ENCODE measurements around the gene MCC.
"Not testable (repeated sequence)": the region's sequence is repeated elsewhere in the genome, so short reads cannot be mapped to it uniquely, and the experiment has no call there.

MCC gene

DNA sequence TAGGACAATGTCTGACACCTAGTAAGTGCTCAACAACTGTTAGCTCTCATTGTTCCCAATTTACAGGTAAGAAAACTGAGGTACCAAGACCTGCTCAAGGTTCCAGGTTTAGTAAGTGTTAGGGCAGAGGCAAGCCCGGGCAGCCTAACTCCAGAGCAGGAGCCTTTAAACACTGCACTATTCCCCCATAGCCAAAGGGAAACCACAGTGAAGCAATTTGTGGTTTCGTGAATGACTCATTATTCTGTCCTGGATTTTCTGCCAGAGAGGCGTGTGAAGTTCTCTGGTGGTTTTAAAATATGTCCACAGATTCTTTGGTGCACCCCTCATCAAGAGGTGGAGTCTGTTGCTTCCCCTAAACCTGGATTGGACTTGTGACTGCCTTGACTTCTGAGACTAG lies 1.0 kb upstream of the MCC start:
- DNase-seq, result no peak

GRCh38 chr5:113488645-113489184 lies 462 bp upstream of the MCC start:
- peak in 1 of 3 experiments; percentile 64 for DNase-seq

GRCh38 chr5:113487416-113487780 lies 855 bp downstream of the MCC start:
- DNase-seq, result peak in 1 of 3 experiments; percentile 38

- DNase-seq, result no peak
These were observed 8.0 kb downstream of the MCC start for GRCh38 chr5:113480243-113480642.

DNA sequence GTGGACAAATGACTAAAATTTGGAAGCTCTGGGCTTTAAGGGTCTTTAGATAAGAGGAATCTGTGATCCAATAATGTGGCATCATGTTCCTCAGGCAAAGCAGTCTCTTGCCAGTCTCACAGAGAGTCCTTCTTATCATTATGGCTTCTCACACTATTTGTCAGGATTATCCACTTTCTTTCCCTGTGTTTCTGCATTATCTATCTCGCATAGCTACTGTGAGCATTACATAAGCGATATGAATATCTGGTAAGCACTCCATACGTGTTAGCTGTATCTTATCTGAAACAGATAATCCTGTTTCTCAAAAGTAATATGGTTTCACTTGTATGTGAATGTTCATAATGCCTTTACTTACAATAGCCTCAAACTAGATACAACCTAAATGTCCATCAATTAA lies 9.6 kb downstream of the MCC start:
- no peak for DNase-seq

- no peak for DNase-seq
These were observed 14.0 kb downstream of the MCC start for GRCh38 chr5:113474100-113474728.

DNA sequence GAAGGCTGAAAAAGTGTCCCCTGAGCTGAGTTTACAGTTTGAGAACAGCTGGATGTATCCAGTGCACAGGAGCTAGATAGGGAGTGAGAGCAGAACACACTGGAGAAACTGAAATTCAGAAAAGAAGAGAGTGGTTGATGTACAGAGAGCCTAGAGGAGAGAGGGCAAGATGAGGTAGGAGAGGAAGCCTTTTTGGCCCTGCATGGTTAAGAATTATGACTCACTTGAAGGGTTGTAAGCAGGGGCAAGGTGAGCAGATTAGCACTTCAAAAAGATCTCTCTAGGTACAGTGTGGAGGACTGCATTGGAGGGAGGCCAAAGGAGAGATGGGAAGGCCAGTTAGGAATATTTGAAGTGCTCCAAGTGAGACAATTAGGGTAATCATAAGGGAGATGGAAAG lies 25.2 kb downstream of the MCC start:
- DNase-seq, result no peak

DNA sequence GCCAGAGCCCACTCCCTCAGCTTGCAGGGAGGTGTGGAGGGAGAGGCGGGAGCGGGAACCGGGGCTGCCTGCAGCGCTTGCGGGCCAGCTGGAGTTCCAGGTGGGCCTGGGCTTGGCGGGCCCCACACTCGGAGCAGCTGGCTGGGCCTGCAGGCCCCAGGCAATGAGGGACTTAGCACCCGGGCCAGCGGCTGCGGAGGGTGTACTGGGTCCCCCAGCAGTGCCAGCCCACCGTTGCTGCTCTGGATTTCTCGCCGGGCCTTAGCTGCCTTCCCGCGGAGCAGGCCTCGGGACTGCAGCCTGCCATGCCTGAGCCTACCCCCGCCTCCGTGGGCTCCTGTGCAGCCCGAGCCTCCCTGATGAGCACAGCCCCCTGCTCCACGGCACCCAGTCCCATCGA lies 31.1 kb downstream of the MCC start:
- not testable (repeated sequence) for DNase-seq

DNA sequence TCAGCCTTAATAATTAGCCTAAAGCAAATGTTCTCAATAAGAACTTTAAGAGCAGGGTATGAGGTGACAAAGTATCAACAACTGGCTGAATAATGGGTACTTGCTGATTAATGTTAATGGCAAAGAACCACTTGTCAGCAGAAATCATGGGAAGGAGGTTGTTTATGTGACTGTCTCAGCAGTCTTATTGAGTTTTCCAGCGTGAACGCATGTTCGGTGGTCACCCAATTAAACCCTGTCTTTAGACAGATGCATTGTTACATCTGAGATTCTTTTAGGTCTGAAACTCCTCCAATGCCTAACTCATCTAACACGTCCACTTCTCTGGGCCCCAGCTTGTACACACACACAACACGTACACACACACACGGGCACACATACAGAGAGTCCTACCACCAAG lies 35.3 kb downstream of the MCC start:
- peak in 2 of 3 experiments; percentile 62 to 92 for DNase-seq

GRCh38 chr5:113451797-113452196 lies 36.5 kb downstream of the MCC start:
- DNase-seq, result no peak

DNA sequence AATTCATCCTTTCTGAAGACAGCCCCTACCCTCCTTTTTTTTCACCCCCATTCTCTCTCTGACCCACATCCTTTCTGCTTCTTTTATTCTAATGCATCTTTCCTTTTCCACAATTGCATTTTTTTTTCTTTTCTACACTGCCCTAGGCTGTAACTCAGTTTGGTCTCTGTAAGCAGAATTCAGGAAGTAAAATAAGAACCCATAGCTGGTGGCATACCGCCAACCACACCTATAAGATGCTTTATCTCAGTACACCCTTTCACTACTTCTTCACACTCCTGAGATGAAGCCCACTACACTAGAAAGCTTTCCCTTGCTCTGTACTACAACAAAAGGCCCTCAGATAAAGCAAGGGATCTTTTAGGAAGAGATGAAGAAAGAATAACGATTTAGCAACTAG lies 37.3 kb downstream of the MCC start:
- DNase-seq, result no peak

DNA sequence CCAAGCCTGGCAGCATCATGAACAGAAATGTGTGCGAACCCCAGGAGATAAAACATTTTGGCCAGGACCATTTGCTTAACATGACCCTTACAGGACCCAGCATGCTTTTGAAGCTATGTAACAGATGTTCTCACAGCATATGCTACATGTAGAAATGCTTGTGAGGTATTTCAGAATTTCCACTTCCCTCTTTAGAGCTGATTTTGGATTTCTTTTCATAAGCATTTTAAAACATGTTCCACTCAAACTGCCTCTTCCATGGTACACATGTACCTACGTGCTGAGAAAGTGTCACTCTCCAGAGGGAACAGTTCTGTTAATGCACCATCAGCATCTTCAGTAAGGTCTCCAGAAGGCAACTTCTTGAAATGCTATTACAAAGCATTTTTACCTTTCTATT lies 37.8 kb downstream of the MCC start:
- DNase-seq, result no peak

DNA sequence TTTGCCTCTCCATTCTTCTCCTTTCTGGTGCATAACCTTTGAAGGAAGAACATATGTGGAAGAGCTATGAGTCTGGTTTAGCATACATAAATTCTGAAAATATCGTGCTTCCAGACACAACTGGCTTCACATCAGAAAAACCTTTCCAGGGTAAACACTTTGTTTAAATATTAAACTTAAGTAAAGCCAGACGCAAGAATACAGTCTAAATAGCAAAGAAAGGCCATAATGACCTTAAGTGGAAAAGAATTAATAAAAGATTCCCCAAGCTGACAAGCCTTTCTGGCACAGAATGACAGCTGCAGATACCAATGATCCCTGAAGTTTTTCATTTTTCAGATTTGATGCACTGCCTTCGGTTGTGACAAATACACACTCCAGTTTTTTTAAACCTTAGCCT lies 40.0 kb downstream of the MCC start:
- DNase-seq, result no peak

DNA sequence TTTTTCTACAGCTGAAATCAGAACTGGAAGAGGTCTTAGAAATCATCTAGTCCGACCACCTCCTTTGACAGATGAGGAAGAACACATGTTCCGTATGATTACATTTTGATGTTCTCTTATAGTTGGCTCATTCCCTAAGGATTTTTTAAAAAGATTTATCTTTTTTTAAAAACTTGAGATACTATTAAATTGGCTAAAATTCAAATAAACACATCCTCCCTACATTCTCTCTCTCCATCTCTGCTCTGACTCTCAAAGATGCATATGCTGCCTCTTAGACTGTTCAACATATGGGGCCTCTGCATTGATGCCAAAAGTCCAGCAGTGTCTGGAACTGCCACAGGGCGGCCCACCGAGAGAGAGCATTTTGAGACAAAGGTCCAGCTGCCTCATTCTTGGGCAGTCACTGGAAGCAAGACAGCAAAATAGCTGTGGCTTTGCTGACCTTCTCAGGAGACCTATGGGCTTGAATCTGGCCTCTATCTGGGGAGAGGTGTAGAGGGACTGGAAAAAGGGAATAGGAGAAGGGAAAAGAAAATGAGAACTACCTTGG lies 40.7 kb downstream of the MCC start:
- DNase-seq, result no peak

DNA sequence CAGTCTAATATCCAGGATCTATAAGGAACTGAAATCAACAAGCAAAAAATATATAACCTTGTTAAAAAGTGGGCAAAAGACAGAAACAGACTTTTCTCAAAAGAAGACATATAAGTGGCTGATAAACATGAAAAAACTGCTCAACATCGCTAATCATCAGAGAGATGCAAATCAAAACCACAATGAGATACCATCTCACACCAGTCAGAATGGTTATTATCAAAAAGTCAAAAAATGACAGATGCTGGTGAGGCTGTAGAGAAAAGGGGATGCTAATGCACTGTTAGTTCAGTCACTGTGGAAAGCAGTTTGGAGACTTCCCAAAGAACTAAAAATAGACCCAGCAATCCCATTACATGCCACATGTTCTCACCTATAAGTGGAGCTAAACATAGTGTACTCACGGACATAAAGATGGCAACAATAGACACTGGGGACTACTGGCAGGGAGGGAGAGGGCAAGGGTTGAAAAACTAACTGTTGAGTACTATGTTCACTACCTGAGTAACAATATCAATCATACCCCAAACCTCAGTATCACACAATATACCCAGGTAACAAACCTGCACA lies 41.8 kb downstream of the MCC start:
- DNase-seq, result no peak

- no peak for DNase-seq
These were observed 51.1 kb downstream of the MCC start for GRCh38 chr5:113437111-113437510.

DNA sequence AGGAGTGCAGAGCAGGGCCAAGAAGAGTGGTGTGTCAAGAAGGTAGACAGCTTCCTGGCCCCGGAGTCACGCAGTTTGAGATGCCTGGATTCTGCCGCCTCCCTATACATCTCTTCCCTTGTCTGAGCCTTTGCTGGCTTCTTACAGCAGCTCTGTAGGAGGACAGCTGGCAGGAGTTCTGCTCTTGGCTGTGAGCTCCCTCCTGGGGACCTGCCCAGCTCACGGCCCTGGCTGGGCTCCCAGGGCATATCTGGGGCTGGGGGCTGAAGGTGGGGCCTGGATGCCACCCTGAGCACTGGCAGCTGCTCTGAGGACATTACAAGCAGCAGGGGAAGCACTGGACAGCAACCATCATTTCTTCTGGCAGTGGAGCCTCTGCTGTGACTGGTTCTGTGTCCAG lies 52.7 kb downstream of the MCC start:
- DNase-seq, result no peak

GRCh38 chr5:113434889-113435288 lies 53.4 kb downstream of the MCC start, which contains the start of gene TSSK1B:
TSS of gene TSSK1B (minus strand) at chr5:113434989. CDS start at chr5:113434839, 150 bp downstream.
- DNase-seq, result no peak

- DNase-seq, result no peak
These were observed 54.2 kb downstream of the MCC start for GRCh38 chr5:113433862-113434612.

DNA sequence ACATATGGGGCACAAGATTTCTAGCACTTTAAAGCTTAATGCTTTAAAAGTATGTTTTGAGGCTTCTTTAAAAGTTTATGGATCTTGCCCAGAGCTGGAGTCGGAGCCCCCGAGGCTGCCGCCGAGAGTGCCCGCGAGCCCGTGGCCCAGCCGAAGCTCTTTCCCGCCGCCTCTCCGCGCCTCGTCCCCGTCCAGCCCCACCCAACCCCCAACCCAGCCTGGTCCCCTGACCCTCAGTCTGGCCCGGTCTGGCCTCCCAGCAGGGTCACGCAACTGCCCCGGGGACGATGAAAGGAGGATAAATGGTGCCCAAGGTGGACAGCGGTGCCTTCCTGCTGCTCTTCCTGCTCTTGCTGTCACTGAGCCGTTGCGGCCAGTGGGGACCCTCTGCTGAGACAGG lies 55.2 kb downstream of the MCC start:
- DNase-seq, result no peak

- DNase-seq, result no peak
These were observed 60.2 kb downstream of the MCC start for GRCh38 chr5:113427871-113428574.

DNA sequence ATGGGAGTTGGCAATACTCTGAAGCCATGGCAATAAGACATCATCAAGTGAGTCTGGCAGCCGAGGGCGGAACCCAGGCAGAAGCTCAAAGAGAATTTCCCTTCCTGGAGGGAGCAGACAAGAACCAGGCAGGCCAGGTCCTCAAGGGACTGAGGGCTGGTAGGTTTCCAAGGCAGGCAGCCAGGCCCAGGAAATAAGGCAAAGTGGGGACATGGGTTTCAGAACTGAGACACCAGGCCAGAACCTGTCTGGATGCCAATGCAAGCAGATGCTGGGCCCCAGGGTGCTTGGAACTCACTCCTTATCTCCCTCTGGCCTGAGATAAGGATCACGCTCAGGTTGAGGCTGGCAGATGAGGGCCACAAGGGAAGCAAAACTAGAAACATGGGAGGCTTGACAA lies 62.3 kb downstream of the MCC start:
- no peak for DNase-seq

GRCh38 chr5:113421693-113422092 lies 66.6 kb downstream of the MCC start:
- DNase-seq, result no peak

All from NCI-H1417 (cell line).